HG02981 (cell line): ENCODE data around the gene TIMM17A.

Source experiments
- ATAC-seq: cut with Tn5 transposase; IDR thresholded peaks from one replicate; pipeline ENCODE4 v1.9.1; 2021; ENCODE audit warnings: mild to moderate bottlenecking, moderate library complexity; ENCODE audit not compliant: unreplicated experiment

The TIMM17A gene

DNA sequence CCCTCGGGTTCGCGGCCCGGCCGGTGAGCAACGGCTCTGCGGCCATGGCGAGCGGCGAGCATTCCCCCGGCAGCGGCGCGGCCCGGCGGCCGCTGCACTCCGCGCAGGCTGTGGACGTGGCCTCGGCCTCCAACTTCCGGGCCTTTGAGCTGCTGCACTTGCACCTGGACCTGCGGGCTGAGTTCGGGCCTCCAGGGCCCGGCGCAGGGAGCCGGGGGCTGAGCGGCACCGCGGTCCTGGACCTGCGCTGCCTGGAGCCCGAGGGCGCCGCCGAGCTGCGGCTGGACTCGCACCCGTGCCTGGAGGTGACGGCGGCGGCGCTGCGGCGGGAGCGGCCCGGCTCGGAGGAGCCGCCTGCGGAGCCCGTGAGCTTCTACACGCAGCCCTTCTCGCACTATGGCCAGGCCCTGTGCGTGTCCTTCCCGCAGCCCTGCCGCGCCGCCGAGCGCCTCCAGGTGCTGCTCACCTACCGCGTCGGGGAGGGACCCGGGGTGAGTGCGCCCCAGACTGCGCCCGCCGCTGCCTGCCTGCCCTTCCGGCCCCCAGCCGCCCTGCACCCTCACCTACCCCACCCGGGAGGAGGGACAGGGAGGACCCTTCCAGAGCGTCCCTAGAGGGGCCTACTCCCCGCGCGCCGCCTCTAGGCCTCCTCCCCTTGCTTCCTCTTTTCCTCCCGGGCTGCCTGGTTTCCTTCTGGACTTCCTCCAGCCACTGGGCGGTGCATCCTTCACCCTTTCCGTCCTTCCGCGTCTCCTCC is 27.5 kb downstream of the TIMM17A start, which contains the start of gene RNPEP:
Gene RNPEP (plus strand): TSS at position 26 of the 757 bp plus-strand sequence. CDS start 19 bp downstream, at position 45.
- ATAC-seq = peak; percentile 62

DNA sequence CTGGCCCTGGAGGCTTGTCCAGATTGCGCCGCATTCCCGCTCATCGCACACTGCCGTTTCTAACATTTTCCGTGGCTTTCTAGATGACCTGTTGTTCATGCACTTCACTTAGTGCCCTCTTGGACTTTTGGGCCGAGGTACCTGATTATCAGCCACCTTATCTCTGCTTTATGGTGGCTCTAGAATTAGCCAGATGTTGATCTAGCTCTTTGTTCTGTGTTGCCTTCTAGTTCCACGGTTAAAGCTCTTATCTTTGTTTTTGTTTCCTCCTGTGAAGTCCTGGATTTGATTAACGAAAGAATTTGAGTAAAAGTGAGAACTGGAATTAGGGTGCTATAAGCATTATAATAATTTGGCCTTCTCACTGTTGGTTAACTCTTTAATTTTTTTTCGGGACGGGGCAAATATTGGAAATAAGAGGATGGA is 28.1 kb downstream of the TIMM17A start:
- ATAC-seq = no peak

DNA sequence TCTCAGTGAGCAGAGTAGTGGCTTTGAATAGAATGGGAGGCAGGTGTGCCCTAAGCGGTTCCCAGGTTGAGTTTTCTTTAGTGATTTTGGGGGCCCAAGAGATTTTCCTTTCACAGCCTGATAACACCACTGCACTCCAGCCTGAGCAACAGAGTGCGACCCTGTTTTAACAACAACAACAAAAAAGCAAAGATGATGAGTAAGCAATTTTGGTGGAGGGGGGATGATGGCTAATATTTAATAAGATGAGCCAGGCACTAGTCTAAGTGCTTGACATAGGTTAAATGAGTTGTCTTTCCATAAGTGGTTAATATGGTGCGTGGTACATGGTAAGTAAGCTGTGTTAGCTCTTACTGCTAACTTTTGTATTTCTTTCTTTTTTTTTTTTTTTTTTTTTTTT is 29.1 kb downstream of the TIMM17A start:
- no peak for ATAC-seq

DNA sequence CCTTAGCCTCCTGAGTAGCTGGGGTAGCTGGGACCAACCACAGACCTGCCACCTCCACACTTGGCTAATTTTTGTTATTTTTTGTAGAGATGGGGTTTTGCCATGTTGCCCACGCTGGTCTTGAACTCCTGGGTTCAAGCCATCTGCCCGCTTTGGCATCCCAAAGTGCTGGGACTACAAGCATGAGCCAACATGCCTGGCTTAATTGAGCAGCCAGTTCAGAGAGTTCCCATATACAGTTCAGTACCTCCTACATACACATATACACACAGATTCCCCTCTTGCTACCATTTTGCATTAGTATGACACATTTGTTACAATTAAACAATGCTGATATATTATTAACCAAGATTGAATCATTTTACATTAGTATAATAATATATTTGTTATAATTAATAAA is 30.1 kb downstream of the TIMM17A start:
- no peak for ATAC-seq

DNA sequence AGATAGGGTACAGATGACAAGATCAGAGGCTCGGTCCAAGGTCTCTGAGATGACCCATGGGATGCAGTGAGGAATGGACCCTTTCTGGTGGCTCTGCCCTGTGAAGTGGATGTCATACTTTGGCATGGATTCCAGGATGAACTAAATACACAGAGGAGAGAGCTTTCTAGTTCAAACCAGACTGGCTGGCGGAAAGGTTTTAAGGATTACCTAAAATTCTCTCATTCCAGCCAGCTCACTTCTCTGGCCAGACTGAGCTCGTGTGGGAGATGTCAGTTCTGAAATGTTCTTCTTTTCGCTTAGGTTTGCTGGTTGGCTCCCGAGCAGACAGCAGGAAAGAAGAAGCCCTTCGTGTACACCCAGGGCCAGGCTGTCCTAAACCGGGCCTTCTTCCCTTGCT is 33.3 kb downstream of the TIMM17A start:
- ATAC-seq = no peak

DNA sequence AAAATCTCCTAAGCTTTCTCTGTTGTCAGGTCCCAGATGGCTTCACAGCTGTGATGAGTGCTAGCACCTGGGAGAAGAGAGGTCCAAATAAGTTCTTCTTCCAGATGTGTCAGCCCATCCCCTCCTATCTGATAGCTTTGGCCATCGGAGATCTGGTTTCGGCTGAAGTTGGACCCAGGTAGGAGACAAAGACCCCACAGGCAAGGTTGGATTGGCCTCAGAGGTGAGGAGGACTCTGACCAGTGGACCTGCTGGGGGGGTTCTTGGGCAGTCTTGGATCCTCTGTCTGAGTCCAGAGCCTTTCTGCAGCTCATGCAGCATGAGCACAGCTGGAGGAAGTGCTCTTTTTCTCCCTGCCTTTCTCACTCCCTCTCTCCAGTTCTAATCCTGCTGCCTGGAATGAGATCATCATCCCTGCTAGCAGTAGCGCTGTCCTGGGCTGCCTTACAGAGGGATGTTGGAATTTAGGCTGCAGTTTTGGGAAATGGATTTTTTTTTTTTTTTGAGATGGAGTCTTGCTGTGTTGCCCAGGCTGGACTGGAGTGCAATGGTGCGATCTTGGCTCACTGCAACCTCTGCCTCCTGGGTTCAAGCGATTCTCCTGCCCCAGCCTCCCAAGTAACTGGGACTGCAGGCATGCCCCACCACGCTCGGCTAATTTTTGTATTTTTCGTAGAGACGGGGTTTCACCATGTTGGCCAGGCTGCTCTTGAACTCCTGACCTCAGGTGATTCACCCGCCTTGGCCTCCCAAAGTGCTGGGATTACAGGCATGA is 34.2 kb downstream of the TIMM17A start:
- no peak for ATAC-seq

DNA sequence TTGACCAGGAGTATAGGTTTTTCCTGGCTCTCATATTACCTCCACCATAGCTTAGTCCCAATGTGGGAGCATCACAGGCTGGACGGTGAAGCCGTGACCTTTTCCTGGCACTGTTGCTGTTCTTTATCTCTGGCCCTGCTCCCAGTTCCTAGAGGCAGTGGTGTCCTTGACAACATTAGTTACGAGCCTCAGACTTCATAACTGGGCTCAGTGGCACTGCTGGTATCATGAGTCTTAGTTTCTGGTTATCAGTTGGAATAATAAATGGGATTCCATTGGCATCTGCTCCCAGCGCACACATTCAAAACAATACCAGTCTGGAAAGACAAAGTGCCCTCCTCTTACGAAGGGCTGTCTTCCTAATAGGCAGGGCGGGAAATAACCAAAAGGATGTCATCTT is 35.1 kb downstream of the TIMM17A start:
- ATAC-seq = no peak

DNA sequence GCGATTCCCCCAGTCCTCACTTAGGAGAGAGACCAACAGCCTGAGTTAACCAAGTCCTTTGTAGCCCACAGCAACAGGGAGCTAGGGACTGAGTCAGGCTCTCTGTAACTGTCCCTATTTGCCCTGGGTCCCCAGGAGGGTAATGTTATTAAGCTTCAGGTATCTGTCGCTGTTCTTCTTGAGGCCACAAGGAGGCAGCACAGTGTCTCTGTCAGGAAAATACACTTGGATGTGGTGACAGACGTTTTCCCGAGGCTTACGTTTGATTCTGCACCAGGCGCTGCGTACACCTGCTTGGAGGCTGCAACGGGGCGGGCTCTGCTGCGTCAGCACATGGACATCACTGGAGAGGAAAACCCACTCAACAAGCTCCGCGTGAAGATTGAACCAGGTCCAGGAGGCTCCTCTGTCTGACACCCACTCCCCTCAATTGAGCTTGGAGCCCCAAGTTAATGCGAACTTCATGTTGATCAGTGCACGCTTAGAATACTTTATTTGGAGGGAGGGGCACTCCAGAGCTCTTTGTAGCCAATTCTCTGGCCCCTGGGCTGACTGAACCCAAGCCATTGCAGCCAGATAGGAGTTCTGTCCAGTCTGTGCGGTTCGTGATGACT is 44.4 kb downstream of the TIMM17A start:
- no peak for ATAC-seq

DNA sequence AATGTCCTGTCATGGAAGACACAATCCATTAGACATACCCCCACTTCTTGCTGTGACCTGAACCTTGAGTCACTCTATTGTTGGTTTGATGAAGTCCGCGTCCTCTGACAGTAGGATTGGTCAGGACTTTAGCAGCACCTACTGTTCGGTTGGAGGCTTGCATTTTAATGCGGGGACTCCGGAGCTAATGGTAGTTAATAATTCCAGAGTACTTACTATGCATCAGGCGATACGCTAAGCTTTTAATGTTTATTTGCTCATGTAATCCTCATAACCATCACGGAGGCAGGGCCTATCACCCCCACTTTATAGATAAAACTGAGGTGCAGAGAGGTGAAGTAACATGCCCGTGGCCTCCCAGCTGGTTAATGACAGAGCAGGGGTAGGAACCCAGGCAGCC is 47.2 kb downstream of the TIMM17A start:
- ATAC-seq = no peak

DNA sequence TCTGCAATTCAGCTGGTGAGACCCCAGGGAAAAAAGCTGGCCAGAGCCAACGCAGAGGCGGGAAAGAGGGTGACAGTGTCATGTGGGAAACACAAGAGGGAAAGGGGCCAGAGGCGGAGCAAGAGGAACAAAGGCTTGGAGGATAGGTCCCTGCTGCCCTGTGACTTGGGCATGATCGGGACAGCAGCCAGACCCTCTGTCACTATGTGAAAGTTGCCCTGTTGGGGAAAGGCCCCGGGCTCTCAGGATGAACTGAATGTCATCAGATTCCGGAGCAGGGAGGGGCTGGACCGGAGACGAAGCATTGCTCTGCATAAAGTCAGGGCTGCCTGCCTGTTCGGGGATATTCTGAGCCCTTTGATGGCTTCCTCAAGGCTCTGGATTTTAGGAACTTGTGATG is 49.4 kb downstream of the TIMM17A start:
- no peak for ATAC-seq

DNA sequence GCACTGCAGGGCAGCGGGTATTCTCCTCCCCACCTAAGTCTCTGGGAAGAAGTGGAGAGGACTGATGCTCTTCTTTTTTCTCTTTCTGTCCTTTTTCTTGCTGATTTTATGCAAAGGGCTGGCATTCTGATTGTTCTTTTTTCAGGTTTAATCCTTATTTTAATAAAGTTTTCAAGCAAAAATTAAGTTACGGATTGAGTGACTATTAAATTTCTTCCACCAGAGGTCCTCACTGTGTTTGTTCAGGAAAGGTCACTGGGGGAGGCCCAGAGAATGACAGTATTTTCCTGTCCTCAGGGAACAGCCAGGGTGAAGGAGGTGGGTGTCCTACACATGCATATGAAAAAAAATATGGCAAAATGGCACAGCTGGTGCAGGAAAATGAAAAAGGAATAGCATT is 50.7 kb downstream of the TIMM17A start:
- no peak for ATAC-seq

DNA sequence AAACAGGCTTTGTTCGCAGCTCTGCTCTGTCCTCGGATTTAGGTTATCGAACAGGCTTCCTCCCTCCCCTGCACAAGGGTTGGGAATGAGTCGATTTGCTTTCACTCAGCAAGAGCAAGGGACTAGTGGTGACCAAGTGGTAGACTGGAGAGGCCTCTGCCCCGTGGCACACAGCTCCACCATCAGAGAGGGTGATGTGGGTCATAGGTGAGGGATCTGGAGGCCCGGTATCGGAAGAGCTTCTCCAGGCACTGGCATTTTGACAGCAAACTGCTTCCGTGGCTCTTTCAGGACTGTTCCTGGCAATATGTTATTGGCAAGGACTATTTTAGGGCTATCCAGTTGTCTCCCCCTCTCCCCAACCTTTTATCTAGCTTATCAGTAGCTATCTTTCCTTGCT is 52.0 kb downstream of the TIMM17A start:
- no peak for ATAC-seq

DNA sequence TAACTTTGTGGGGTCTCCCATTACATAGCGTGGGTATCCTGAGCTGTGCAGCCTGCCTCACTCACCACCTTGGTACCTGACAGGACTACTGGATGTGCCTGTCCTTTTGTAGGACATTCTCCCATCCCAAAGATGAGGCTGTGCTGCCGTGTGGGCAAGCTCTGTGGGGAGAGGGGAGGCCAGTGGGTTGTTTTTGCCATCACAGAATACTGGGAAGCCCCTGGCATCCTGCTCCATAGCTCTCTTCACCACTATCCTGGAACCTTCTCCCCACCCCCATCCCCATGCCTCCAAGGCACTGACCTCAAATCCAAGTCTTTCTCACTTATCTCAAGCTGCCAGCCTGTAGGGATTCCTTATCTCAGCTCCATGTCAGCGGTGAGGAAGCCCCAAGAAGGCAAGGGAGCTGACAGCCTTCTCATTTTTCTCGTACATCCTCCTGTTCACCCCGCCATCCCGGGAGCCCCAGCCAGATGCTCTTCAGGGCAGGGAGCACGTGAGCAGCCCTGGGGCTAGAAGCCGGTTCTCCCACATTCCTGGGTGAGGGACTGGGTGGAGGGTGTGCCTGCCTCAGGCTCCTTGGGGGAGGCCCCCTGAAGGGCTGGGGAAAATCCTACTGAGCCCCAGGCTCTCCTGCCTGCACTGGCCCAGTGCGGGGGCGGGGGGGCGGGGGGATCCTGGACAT is 52.6 kb downstream of the TIMM17A start:
- ATAC-seq = no peak

DNA sequence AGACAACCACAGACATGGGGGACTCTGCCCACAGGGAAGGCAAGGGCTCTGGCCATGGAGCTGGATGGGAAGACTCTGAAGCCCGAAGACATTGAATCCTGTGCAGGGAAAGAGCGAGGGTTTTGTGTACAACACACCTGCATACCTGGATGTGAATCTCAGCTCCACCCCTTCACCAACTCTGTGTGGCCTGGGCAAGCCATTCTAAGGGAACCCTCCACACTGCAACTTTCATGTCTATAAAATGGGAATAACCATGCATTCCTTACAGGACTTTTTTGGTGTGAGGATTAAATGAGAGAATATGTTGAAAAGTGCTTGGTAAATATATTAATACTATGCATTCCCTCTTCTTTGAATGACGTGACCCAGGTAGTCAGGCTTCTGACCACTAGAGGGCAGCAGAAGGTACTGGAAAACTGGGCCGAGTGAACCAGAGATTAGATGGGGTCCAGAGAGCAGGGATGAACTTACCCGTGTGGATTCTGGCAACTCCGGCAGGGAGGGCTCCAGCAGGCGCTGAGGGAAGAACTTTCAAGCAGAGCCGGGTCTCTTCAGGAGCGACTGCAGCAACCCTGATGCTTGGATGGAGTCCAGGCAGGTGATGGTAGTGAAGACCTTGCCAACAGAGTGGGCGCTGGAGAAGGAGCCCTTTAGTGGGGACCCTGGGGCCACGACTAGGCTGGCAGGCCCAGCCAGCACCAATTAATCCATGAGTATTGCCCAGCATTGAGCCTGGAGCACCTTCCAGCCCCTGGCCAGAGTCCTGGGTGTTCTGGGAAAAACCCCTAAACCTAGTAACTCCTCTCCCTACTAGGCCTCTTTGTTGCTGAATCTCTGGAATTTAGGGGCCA is 54.2 kb downstream of the TIMM17A start:
- peak; percentile 30 for ATAC-seq

DNA sequence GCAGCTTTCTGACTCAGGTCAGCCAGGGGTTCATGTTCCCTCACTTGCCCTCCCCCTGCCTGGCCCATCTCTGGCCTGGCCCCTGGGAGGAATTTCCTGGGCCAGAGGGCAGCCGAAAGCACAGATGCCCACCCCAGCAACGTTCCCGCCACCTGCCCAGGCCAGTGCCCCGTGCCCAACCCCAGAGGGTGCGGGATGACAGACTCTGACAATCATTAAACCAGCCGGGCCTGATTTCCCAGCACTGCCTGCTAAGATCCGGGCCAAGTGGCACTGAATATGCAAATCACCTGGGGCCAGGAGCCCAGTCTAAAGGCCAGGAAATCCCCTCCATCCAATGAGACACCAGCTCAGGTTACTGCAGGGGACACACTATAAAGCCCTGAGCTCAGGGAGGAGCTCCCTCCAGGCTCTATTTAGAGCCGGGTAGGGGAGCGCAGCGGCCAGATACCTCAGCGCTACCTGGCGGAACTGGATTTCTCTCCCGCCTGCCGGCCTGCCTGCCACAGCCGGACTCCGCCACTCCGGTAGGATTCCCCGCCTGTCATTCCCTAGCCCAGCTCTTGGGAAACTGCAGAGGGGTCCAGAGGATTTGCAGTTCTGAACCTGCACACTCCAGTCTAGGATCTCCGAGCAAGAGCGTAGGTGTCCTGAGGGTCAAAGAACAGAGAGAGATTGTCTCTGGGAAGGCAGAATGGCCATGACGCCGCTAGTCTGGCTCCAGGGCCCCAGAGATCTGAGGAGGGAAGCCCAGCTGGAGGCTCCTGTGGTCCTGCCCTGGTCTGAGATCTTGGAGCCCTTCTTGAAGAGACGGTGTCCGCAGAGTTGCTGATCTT is 55.1 kb downstream of the TIMM17A start, which contains the start of gene ELF3:
Gene ELF3 (plus strand): TSS at position 408 of the 836 bp plus-strand sequence. CDS start 550 bp downstream, outside the sequence.
- peak; percentile 81 for ATAC-seq

DNA sequence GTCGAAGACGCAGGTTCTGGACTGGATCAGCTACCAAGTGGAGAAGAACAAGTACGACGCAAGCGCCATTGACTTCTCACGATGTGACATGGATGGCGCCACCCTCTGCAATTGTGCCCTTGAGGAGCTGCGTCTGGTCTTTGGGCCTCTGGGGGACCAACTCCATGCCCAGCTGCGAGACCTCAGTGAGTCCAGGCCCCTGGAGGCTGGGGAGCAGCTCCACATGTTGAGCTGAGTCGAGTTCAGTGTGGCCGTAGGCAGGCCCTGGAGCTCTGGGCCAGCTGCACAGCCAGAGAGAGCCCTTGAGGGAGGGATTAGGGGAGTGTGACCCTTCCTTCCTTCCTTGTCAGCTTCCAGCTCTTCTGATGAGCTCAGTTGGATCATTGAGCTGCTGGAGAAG is 56.7 kb downstream of the TIMM17A start:
- ATAC-seq = no peak

DNA sequence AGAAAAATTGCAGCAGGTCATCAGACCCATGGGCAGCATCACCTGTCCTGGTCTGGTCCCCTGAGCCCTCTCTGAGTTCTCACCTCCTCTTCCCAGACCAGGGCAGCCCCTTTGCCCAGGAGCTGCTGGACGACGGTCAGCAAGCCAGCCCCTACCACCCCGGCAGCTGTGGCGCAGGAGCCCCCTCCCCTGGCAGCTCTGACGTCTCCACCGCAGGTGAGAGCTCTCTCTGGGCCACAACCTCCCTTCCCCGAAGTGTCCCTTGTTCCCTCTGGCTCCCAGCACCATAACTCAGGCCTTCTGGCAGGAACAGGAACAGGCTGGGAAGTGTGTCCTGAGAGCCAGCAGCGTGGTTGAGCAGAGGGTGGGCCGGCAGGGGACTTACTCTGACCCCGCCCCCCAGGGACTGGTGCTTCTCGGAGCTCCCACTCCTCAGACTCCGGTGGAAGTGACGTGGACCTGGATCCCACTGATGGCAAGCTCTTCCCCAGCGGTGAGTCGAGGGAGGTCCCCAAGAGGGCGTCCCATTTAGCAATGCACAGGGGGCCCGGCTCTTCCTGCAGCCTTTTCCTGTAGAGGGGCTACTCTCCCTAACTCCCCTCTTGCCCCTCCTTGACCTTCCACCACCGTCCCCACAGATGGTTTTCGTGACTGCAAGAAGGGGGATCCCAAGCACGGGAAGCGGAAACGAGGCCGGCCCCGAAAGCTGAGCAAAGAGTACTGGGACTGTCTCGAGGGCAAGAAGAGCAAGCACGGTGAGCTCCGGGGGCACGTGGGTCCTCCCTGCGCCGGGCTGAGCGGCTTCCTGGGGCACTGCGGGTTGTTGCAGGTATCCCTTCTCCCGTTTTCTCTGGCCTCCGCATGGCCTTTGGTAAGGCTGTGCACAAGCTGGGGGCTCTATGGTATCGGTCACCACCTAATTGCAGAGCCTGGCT is 57.5 kb downstream of the TIMM17A start:
- ATAC-seq = no peak

DNA sequence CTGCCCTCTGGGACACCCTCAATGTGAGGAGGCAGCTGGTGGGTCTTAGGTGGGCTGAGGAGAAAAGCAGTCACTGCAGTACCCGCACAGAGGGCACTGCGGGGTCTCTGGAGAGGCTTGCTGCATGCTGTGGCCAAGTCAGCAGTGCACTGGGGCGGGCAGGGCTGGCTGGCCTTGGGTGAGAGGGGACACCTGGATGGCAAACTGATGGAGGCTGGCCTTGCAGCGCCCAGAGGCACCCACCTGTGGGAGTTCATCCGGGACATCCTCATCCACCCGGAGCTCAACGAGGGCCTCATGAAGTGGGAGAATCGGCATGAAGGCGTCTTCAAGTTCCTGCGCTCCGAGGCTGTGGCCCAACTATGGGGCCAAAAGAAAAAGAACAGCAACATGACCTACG is 58.3 kb downstream of the TIMM17A start:
- no peak for ATAC-seq
